RKO (cell line): ENCODE data around the gene SLIT1.

Experiments used
- DNase-seq: peaks from one replicate; pipeline ENCODE4 v3.0.0-alpha.2; 2016; ENCODE audit warnings: low spot score

The SLIT1 gene

DNA sequence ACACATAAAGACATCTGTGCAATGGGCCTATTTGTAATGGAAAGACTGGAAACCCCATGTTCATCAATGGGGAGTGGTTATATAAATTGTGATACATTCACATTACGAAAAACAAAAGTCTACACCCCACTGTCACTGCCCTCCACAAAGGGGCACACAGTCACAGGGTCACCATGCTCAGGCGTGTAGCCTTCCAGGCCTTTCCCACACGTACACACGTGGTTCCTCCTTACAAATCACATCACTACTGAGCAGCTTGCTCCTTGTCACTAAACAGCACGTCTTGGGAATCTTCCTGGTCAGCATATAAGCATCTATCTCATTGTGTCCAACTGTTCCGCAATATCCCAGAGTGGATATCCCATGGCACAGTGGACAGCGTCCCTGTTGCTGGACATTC is 163.1 kb downstream of the SLIT1 start:
- no peak for DNase-seq

DNA sequence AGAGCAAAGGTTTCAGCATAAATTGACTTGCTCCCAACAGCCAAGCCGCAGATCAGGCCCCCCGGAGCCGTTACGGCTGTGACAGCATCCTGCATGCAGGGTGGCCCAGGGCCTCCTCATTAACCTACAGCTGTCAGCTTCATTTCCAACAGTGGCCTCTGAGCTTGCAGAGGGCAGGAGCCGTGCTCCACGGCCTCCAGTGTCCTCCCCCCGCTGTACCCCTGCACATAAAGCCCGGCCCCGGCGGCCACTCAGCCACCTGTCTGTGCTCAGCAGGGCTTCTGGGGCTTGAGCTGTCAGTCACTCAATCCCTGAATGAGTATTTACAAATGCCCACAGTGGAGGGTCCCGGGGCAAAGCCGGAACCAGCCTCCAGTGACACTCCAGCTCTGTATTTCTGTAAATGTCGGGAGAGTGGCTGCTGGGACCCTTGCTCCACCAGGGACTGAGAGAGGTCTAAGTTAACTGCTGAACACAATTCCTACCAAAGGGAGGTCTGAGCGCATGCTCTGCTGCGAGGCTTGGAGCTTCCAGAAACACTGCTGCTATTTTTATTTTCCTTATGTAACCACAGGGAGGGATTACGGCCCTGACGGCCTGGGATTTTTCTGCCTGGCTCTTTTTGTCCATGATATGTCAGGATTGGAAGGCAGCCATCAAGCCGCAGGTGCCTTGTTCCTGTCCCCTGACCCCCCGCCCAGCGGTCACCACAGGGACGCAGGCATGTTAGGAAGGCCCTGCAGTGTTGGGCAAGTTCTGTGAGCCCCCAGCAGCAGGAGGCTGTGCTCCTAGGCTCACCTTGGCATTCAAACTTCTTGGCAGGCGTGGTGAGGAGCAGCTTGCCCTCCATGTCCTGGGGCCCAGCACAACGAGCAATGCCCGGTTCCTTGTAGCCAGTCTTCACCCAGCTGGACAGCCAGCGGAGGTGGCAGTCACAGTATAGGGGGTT is 165.0 kb downstream of the SLIT1 start:
- no peak for DNase-seq

DNA sequence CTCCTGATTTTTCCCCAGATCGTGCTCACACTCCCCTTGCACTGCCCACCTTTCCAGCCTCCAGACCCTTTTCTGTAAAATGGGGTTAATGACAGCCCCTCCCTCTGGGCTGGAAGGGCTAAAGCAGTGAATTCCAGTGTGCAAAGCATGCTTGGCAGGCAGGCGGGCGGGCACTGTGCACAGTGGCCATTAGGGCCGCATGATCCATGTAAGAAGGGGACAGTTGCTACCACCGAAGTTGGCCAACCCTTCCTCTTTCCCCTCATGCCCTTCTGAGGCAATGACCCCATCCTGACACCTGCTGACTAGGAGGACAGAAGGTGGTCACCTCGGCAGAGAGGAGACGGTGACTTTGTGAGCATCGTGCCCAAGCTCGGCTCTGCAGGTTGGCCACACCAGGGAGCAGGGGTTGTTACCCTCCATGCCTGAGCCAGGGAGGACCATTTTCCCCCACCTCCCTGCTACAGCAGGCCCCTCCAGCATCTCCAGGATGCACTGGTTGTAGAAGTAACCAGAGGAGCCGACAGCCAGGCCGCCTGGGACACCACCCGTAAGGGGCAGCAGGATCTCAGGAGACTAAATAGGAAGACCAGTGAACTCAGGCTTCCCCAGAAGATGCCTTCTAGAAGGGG is 166.4 kb downstream of the SLIT1 start:
- no peak for DNase-seq

DNA sequence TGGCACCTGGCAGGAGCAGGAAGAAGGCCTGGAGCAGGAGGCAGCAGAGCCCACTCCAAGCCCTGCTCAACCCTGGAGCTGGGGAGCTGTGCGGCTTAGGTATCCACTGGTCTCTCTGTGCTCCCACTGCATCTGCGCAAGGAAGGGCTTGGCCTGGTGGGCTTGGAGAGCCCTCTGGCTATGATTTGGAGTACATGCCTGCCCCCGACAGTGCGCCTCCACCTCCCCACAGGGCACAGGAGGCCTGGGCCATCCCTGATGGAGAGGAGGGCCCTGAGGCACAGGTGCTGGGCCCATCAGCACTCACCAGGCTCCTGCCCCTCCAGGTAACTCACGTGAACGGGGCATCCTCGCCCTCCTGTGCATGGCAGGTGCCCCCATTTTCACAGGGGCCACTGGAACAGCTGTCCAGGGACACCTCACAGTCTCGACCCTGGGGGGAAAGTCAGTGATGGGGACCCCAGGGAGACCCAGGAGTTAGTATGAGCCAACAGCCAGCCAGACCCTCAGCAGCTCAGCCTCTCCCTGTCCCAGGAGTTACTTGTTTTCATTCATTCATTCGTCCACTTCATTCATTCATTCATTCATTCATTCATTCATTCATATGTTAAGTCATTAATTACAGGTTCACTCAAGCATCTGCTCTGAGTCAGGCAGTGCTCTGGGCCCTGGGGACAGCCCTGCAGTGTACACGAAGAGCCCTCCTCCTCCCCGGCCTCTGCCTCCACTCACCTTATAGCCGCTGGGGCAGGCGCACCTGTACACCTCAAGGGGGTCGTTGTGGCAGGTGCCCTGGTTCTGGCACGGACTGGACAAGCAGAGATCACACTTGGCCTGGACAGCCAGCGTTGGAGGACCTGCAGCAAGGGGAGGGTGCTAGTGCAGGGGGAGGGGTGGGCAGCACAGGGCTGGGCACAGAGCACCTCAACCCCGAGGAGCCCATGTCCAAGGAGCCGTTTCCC is 167.2 kb downstream of the SLIT1 start:
- no peak for DNase-seq

DNA sequence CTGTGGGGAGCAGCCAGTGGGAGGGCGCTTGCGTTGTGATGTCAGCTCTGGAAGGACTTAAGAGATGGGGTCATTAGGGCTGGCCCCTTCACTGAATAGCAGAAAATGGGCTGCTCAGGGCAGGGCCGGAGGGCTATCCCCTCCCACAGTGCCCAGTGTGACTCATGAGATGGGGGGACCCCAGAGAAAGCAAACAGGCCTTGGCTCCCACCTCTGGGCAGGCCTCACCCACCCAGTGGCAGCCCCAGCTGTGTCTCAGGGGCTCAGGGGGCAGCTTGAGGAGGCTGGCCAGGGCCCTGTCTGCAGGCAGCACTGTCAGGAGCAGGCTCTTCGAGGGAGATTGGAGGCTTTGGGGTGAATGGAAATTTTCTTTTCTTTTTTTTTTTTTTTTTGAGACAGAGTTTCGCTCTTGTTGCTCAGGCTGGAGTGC is 168.3 kb downstream of the SLIT1 start:
- no peak for DNase-seq

DNA sequence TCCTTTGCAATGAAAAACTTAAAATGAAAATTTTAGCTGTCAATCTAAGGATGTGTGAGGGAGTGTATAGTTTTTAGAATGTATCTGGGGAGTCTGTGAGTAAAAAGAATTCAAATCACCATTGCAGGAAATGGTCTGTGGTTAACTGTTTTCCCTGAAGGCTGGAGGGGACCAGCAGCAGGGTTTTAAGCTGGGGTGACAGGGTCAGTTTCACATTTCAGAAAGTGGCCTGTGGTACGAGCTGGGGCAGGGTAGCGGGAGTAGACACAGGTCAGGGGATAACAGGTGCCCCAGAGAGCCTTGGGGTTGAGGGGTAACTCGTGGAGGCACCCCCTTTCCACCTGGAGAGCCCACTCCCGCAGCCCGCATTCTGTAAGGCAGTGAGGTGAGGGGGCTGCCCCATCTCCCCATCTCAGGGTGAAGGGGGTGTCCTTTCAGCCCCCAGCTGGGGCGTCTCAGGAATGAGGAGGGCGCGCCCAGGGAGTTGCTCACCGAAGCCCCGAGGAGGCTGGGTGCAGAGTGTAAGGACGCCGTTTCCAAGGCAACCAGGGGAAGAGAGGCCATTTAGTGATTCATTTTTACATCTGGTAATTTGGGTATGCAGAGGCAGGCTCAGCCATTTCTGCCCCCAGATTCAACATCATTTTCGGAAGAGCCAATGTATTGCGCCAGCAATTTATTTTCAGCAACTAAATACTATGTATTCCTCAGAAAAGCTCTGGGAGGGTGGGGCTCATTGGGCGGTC is 168.9 kb downstream of the SLIT1 start:
- DNase-seq: no peak

DNA sequence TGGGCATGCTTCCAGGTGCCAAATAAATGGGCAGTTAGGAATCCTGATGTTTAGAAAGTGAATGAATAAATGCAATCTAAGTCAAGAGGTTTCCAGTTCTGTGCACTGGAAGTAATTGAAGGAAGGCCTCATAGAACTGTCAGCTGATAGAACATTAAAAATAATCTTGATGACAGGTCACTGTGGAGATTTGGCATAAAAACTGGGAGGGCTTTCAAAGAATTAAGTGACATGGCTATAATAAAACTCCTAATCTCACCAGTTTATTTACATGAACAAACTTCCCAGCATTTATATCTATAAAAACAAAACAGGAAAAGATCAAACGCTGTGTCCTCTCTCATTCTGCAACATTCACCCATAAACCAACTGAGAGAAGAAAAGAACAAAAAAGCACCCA is 170.5 kb downstream of the SLIT1 start:
- no peak for DNase-seq

DNA sequence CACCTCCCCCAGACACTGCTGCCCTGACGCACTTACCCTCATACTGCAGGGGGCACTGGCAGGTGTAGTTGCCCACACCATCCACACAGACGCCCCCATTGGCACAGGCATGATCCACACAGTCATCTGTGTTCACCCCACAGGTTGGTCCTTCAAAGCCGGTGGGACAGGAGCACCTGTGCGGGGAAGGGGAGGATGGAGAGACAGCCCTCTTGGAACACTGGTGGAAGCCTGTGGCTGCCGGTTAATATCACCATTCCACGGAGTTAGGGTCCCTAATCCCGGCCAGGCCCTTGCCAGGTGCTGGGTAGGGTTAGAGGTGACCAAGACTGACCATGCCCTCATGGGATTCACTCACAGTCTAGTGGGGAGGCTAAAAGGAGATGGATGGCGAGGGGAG is 171.8 kb downstream of the SLIT1 start:
- DNase-seq: no peak

DNA sequence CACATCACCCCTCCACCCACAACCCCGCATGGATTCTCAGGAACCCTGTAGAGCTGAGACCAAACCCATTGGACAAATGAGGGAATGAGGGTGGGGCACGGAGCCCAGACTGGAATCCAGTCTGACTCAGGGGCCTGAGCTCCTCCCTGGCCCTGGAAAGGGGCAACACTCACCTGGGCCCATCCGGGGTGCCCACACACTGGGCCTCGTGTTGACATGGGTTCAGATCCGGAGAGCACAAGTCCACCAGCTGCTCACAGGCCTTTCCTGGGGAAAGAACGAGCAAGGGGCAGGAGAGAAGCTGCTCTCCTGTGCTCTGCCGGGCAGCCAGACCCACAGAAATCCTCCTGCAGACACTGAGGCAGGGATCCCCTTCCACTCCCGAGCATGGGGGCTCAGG is 172.2 kb downstream of the SLIT1 start:
- no peak for DNase-seq

DNA sequence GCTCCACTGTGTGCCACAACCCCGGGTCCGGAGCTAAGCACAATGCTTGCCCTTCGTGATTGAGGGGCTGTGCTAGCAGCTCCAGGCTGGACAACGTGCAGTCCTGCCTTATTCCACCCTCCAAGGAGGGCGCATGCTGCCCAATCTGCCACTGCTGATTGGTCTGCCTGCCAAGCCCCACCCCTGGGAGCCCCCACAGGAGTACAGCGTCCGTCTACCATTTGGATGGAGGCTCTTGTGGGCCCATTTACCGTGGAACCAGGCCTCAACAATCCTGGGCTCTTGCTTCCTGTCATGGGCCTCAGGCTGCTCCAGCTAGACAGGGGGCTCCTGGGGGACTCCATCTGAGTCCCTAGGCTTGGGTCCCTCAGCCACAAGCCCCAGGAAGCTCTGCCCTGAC is 173.3 kb downstream of the SLIT1 start:
- no peak for DNase-seq

DNA sequence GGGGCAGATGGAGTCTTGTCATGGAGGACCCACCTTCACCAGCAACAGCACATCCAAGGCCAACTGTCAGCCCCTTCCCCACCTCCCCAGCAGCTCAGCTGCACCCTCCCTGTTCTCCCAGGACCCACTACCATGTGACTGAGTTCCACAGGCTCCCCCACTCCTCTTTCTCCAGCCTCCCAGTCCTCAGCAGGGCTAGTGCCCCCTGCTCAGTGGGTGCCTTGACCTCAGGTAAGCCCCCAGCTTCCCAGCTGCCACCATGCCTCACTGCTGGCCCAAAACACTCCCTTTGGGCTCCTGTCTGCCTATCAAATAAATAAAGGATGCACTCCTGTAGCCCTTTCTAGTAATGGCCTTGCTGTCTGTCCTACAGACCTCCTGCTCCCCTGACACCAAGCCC is 174.4 kb downstream of the SLIT1 start:
- DNase-seq: no peak

DNA sequence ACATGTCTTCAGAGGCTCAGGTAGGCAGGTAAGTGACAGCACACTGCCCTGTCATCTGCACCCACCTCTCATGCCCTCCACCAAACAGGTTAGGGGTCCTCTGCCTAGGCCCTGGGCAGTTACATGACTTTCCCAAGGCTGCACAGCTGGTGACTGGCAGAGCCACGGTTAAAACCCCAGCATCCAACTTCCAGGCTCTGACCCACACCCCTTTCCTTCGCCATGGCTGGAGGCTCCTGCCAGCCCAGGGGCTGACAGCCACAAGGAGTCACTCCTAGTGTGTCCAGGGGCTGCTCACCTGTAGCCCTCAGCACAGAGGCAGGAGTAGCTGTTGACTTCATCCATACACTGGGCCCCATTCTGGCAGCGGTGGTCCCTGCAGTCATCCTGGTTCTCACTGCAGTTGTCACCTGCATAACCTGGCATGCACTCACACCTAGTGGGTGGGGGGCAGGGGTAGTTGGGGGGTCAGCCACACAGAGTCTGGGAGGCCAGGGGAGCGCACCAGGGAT is 175.0 kb downstream of the SLIT1 start:
- no peak for DNase-seq

DNA sequence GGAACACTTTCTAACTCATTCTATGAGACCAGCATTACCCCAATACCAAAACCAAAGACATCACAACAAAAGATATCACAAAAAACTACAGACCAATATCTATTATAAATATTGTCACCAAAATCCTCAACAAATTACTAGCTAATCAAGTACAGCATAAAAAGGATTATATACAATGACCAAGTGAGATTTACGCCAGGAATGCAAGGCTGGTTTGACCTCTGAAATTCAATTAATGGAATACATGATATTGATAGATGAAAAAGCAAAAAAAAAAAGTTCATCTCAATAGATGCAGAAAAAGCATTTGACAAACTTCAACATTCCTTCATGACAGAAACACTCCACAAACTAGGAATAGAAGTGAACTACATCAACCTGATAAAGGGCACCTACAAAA is 178.3 kb downstream of the SLIT1 start:
- no peak for DNase-seq

DNA sequence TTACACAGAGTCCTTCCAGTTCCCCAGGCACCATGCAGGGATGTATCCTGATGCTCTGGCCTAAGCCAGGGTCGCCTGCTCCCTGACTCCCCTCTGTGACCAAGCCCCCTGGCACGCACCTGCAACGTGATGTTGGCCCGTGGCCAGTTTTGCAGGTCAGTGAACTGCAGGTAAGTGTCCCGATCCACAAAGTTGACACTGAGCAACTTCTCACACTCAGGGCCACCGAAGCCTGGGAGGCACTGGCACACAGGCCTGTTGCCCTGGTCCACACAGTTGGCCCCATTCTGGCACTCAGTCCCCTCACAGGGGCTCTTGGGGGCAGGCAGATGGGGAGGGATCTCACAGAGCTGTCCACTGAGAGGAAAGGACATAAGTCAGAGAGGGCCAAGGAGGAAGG is 179.4 kb downstream of the SLIT1 start:
- no peak for DNase-seq

DNA sequence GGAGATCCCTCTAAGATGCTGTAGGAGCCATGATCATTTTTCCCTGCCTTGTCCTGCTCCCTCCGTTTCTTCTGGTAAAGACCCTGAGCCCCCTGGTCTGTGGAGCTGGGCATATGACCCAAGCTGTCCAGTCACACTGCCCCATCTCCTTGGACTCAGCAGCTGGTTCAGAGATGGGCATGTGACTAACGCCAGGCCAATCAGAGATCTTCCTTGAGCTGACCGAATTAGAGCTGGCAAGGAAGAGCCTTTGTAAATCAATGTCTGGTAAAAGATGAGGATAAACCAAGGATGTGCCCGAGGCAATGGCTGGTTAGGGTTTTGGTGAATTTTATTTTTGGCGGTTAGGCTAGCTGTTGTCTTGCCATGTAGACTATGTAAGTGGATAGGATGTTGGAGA is 180.4 kb downstream of the SLIT1 start:
- DNase-seq: no peak

DNA sequence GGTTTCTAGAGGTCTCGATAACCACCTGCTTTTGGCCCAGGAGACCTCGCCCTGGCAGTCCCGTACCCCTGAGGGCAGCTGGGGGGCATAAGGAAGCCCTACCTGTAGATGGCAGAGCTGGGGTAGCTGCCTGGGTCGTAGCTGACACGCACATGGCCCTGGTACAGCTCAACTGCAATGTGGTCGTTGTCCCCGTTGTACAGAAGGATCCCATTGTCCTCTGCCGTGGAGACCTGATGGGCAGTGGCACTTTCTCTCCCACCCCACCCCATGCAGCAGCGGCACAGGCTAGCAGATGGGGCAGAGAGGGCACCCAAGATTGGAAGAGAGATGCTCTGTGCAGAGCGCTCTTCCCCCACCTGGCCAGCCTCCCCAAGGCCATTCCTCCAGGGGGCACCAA is 181.2 kb downstream of the SLIT1 start:
- DNase-seq: no peak

DNA sequence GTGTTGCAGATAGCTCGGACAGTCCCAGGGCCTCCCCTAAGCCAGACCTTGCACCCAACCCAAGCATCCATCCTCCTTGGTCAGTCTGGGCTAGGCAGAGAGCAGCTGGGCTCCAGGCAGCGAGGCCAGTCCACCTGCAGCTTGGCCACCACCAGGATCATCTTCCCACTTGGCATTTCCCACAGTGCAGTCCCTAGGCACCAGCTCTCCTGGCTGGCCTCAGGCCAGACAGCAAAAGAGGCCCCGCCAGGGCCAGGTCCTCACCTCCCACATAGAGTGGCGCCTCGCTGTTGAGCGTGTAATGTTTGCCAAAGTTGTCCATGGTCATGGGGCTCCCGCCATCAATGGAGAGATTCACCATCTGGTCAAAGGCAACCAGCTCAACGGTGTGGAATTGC is 182.0 kb downstream of the SLIT1 start:
- no peak for DNase-seq

DNA sequence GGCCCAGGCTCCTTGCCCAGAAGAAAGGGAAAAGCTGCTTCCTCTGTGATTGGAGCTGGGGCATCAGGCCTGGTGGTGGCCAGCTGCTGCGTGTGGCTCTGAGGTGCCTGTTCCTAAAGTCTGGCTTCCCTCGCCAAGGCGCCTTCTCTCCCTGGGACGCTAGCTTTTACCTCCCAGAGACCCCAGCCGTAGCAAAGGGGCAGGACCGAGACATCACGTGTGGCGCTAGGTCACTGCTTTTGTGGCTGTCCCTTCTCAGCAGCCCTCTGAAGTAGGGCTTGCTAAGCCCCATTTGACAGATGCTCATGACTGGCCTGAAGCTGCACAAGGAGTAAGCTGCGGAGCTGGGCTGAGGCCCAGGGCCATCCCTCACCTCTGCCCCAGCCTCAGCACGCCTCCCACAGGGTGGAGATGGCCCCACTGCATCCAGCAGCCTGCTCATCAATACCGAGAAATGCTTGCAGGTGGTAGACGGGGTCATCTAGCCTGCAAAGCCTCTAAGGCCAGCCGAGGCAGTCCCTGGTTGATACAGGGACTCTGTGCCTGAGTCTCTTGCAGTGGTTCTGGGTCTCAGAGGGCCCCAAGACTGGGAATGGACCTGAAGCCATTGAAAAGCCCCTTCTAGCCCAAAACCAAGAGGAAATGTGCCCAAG is 182.5 kb downstream of the SLIT1 start:
- DNase-seq: no peak

DNA sequence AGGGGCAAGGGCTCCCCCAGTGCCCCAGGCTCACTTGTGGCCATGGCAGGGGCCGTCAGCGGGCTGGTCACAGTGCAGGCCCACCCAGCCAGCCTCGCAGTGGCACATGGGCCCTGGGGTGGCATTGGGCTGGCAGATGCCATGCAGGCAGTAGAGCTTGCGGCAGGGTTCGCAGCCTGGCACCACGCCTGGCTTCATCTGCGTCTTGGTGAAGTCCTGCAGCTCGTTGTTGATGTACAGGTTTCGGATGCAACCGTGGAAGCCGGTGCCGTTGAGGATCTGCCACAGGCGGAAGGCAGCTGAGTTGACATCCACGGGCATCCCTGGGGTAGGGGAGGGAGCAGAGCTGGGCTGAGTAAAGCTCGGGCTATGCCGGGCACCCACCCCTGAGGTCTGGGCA is 183.1 kb downstream of the SLIT1 start:
- no peak for DNase-seq

DNA sequence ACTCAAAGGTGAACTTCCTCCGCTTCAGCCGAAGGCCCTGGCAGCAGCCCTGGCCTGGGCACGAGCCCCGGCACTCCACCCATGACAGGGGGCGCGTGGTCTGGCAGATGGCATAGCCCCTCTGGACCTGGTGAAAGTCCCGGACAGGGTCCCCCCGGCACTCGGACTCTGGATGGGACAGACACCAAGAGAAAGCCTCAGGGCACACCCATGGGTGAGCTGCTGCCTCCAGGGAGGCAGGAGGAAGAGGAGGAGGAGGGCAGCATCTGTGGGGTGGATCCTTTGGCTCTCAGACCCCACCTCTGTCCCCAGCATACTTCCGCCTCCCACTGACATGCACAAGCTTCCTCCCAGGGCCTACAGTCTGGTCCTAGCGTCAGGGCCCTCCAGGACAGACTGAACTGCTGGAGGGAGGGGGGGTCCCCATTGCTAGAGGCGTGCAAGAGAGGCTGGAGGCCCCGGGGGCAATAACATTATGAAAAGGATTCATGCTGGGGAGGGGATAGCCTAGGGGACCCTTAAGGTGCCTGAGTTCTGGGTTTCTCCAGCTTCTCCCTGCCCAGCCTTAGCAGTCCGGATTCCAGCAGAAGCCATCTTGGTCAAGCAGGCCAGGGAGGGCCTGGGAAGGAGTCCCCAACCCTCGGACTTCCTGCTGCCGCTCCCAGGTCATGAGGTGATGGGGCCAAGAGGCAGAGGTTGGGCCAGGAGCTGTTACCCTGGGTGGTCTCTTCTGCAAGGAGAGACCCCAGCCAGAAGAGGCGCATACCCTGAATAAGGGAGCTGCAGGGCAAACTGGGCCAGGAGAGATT is 184.4 kb downstream of the SLIT1 start:
- no peak for DNase-seq
